Left colon (tissue), 2 donors: ENCODE data around the gene ALKBH3. TPM values are rescaled to one million over a fixed set of nuclear protein-coding genes. Genes with fewer than 3 reads are reported as not detected.

Source experiments
- ATAC-seq: fragments of 200-7000 bp; cut with Tn5 transposase; one replicate; pipeline ENCODE4 v1.9.1; 2020; ENCODE audit warnings: mild to moderate bottlenecking, moderate library complexity
- DNase-seq, 2 donors: peaks; one replicate each; pipeline ENCODE4 v3.0.0-alpha.2; 2020
- intact Hi-C, 2 donors: fragments of 100-400 bp; cut with DNase I in 1 of 2; cut with micrococcal nuclease in 1 of 2; formaldehyde crosslinking; loops; one replicate each; pipeline versions ENCODE4 v1.11.2 to v1.14.0; 2022; cut with DNase I, micrococcal nuclease
- total RNA-seq, 2 donors: library from RNA; stranded (reverse); fragmentation: NEBNext Ultra II Directional; extraction: Animal tissue kit (Norgen Biotek cat#: 25700); gene quantifications; one replicate each; pipeline ENCODE4 v1.2.1, GENCODE V29; 2021
- donor health status: DM: no; HTN: no; CAD: no.
- donor health status: DM: yes; HTN: yes; CAD: no.

ALKBH3 gene
- total RNA-seq, 2 donors from 2014 or later = 22.7 to 29.9 TPM

- no peak for ATAC-seq
- DNase-seq = no peak
- intact Hi-C loops = no loop called here
These were observed 69.8 kb downstream of the ALKBH3 start for GRCh38 chr11:43950311-43950855.

DNA sequence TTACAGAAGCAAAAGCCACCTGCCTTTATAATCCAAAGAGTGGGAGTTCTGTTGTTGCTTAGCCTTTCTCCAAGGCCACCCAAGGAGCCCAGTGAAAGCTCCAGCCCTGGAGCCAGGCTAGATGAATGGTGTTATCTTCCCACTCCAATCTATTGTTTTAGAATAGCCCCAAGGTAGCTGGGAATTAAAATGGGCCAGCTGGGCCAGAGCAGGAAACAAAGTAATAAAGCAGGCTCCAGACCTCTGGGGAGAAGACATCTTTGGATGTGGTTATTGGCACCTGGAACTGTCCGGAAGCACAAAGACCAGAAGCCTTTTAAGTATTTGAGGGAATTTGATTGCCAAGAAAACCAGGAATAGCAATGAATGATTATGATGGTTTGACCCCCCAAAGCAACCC, 70.6 kb downstream of the ALKBH3 start:
- intact Hi-C loops = no loop called here
- ATAC-seq (no peak), DNase-seq (no peak)

DNA sequence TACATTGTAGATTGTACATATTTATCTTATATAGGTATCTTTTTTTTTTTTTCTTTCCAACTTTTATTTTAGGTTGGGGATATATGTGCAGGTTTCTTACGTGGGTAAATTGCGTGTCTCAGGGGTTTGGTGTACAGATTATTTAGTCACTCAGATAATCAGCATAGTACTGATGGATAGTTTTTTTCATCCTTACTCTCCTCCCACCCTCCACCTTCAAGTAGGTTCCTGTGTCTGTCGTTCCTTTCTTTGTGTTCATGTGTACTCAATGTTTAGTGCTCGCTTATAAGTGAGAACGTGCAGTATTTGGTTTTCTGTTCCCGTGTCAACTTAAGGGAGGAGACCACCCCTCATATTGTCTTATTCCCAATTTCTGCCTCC, 71.4 kb downstream of the ALKBH3 start:
- intact Hi-C loops = no loop called here
- DNase-seq (no peak), ATAC-seq (no peak)

DNA sequence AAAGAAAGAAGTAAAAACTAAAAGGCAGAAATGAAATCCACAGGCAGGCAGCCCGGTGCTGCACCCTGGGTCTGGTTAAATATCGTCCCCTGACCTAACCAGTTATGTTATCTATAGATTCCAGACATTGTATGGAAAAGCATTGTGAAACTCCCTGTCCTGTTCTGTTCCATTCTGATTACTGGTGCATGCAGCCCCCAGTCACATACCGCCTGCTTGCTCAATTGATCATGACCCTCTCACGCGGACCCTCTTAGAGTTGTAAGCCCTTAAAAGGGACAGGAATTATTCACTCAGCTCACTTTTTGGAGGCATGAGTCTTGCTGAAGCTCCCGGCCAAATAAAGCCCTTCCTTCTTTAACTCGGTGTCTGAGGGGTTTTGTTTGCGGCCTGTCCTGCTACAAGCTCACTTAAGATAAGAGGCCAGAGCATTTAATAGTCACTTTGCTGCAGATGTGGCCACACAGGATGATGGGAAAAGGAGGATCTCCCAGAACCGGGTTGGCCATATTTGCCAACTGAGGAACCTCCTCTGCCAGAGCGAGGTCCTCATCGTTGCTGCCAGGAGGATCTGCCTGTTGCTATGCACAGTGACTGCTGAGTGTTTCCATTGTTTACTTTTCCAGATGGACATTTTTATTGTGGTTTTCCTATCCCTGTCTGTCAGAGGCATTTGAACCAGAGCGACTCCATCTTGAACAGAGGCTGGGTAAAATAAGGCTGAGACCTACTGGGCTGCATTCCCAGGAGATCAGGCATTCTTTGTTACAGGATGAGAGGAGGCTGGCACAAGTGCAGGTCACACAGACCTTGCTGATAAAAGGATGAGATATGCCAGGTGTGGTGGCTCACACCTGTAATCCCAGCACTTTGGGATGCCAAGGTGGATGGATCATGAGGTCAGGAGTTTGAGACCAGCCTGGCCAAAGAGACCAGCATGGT, 72.0 kb downstream of the ALKBH3 start:
- DNase-seq (no peak), ATAC-seq (no peak)
- intact Hi-C loops = no loop called here

GRCh38 chr11:43953521-43953920, 72.9 kb downstream of the ALKBH3 start:
- no peak for ATAC-seq
- DNase-seq = no peak
- intact Hi-C loops = no loop called here

DNA sequence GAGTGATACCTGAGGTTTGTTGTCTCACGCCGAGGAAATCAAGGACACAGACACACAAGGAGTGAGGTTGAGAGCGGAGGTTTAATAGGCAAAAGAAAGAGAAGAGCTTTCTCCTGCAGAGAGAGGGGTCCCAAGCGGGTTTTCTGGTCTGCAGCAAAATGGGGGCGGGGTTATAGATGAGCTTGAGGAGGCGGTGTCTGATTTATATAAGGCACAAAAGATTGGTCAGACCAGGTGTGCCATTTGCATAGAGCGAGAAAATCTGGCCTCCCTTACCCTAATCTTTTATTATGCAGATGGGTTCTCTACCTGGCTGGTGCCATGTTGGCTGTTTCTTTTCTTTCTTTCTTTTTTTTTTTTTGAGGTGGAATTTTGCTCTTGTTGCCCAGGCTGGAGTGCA, 73.6 kb downstream of the ALKBH3 start:
- ATAC-seq (no peak), DNase-seq (no peak)
- intact Hi-C loops = no loop called here

GRCh38 chr11:43955381-43956118, 74.9 kb downstream of the ALKBH3 start:
- no peak for ATAC-seq
- intact Hi-C loops = no loop called here
- DNase-seq = no peak

- no peak for ATAC-seq
- intact Hi-C loops = no loop called here
- no peak for DNase-seq
These were observed 76.9 kb downstream of the ALKBH3 start for GRCh38 chr11:43957571-43957970.

DNA sequence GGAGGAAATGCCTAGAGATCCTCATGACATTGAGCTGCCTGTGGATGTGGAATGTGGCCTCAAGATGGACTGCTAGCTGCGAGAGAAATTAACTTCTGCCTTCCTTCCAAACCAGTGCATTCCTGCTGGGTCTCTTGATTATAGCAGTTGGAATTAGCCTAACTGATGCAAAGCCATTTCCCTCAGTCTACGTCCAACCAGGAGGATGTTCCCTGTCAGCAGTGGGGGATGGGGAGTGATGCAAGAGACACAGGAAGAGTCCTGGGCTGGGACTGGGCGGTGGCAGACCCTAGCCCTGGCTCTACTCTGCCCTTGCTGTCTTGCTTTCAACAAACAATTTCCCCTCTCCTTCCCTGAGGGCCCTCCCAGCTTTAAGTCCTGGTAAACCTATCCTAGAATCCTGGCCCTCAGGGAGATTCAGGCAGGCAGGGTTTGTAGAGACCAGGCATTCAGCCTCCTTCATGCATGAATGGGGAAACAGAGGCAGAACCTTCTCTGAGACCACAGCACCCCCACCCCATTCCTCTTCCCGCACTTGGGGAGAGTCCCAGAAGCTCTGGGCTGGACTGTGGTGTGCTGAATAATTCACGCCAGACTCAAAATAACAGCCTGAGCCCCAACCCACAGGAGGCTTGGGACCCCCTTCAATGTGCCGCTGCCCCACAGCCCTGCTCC, 78.8 kb downstream of the ALKBH3 start:
- intact Hi-C loops = no loop called here
- no peak for ATAC-seq
- DNase-seq = no peak

DNA sequence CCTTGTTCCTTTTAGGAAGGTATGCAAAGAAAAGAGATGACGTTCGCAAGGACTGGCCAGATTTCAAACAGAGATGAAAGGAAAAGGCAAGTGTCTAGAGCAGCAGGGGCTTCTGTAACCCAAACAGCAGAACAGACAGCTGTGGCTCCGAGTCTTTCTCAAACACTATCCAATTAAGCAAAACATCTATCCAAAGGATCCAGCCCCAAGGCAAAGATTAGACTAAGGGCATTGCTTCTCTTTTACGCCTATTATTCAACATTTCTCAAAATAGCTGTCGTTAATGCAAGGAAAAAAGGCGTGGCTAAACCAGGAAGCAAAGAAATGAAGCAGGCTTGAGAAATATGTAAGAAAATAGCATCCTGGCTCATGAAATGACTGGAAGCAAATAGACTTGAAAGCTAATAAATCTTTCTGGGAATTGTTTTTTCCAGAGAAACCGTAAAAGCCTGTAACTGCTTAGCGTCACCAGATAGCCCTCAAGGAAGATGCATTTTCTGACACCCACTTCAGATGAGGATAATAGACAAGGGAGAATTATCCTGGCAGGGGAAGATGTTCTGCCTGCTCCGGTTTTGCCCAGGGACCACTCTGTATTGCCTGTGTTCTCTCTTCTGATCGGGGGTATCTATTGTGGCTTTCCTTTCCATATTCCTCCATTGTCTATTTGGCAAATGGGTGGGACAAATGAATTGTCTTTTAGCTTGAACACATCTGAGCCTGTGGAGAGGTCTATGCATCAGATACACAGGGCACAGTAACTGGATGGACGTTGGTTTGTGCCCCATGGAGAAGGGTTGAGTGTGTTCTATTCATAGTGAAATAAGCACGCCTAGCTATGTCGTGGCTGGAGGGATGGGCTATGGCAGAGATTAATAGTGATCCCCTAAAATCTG, 82.0 kb downstream of the ALKBH3 start:
- no peak for DNase-seq
- intact Hi-C loops = no loop called here
- no peak for ATAC-seq

DNA sequence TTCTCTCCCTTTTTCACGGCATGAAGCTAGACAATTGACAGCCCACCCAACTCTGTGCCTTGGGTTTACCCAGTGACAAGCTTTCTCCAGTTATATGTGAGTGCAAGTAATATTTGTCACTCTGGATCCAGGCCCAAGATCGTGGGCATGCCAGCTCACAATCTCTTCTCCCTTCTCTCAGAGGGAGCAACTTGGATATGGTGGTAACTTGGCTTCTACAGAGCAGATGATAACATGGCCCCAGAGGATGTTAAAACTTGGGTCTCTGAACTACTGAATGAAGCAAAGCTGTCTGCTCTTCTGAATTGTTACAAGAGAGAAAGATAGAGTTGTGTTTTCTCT, 82.6 kb downstream of the ALKBH3 start:
- intact Hi-C loops = no loop called here
- no peak for DNase-seq
- no peak for ATAC-seq

DNA sequence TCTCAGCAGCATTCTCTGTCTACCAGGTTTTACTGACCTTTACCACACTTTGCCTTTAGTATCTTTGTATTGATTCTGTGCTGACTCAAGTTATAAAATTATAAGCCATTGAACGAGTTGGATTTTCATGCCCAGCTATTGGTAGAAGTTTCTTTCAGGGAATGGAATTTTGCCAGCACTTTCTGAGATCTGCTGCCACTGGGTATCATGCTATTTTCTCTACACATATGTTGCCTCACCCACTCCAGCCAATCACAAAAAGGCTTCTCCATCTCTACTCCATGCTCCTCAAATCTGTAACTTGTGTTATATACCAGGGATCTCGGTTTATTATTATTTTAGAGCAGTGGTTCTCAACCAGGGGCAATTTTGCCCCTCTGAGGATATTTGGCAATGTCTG, 87.0 kb downstream of the ALKBH3 start:
- DNase-seq (no peak), ATAC-seq (no peak)
- intact Hi-C loops = no loop called here

DNA sequence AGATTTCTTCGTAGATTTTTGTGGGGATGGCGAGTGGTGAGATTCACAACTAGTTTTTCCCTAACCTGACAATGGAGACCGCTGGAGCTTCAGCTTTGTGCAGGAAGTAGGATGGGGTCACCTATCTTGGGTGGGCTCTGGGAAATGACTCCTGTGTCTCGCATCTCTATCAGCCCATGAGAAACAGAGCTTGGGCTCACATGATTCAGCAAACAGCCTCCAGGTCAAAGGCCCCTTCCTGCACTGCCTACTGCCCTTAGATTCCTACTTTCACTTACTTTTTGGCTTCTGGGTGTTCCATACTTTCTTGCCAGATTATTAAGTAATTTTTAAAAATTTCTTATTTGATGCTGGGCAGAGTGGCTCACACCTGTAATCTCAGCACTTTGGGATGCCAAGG, 88.1 kb downstream of the ALKBH3 start:
- DNase-seq (no peak), ATAC-seq (no peak)
- intact Hi-C loops = no loop called here

DNA sequence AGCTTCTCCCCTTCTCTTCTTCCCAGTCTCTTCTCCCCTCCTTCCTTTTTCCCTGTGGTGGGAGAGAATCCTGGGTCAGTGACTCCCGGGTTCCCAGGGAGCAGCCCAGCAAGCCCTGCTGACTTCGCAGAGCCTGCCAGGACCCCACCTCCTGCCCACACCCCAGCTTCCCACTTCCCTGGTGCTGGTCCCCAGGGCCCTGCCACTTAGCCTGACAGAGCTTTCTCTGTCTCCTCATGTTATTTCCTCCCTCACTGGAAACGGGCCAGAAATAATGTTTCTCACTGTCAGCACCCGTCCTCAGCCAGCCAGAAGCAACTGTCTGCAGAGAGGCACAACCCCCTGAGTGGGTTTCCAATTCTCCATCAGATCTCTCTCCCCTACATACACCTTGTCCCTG, 88.9 kb downstream of the ALKBH3 start:
- no peak for ATAC-seq
- intact Hi-C loops = no loop called here
- no peak for DNase-seq

Other genes starting within 250 kb of the ALKBH3 start
- gene HSD17B12, start 200.1 kb upstream of the ALKBH3 start, total RNA-seq = 100 to 1,000 TPM; 122 to 139 TPM
- gene C11orf96, start 61.8 kb downstream of the ALKBH3 start, total RNA-seq = 10 to 100 TPM; 19.0 to 22.0 TPM
- not detected for gene ACCSL, start 167.2 kb downstream of the ALKBH3 start, total RNA-seq
- 10 to 100 TPM; 17.5 to 28.6 TPM for gene ACCS, start 185.4 kb downstream of the ALKBH3 start, total RNA-seq
- gene EXT2, start 214.8 kb downstream of the ALKBH3 start, total RNA-seq = 10 to 100 TPM; 48.5 to 63.9 TPM